GM21360 (cell line): Measurements from ENCODE around the gene GPATCH2.
A peak's percentile ranks its signal among the peaks of the same experiment; 100 is the strongest.
"Not testable (repeated sequence)": the region's sequence is repeated elsewhere in the genome, so short reads cannot be mapped to it uniquely, and the experiment has no call there.

Source experiments
- ATAC-seq: cut with Tn5 transposase; IDR thresholded peaks from one replicate; pipeline ENCODE4 v1.9.1; 2021; ENCODE audit warnings: mild to moderate bottlenecking, moderate library complexity; ENCODE audit not compliant: unreplicated experiment

GPATCH2 gene

DNA sequence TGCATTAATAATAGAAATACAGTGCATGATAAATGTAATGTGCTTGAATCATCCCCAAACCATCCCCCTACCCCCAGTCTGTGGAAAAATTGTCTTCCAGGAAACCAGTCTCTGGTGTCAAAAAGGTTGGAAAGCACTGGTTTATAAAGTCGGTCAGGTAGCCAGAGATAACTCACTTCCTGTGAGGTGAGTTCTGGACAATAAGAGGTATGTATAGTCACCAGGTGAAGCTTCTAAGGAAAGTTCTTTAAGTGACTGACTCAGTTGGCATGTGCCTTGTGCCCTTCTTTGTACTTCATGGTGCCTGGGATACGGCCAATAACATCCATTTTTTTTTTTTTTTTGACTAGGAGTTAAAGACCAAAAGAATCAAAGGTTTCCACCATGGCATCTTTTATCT, 103.7 kb downstream of the GPATCH2 start:
- ATAC-seq: no peak

DNA sequence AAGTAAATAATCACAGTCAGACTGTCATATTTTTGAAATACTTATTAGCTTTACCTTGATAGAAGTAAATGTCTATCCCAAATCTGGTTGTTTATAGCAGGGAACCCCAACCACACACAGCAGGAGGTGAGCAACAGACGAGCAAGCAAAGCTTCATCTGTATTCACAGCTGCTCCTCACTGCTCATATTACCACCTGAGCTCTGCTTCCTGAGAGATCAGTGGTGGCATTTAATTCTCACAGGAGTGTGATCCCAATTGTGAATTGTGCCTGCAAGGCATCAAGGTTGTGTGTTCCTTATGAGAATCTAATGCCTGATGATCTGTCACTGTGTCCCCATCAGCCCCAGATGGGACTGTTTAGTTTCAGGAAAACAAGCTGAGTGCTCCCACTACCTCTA, 104.3 kb downstream of the GPATCH2 start:
- ATAC-seq: no peak

DNA sequence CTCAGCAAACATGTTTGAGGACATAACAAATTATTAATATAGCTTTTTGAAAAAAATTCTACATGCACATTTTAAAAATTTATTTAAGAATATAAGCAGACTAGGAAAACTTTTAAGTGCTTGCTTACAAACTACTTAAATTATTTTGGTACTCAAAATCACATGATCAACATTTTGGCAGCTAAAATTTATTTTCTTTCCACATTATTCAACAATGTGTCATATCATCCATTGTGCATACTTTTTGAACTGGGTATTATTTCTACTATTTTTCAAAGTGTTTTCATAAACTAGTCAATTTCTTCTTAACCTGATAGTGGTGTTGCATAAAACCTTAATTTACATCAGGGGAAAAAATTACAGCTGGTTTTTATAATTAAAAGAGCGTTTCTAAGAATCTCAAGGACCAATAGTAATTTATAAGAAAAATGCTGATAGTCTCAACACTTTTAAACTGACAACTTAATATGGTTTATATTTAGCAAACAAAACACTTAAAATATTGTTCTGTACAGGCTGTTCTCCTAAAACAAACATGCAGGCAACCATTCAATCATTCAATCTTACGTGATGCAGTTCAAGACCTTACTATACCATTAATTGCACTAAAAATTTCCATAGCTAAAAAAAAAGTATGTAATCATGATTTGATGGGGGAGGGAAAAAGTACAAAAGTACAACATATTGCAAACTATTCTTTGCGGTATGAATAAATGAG, 105.0 kb downstream of the GPATCH2 start:
- no peak for ATAC-seq

DNA sequence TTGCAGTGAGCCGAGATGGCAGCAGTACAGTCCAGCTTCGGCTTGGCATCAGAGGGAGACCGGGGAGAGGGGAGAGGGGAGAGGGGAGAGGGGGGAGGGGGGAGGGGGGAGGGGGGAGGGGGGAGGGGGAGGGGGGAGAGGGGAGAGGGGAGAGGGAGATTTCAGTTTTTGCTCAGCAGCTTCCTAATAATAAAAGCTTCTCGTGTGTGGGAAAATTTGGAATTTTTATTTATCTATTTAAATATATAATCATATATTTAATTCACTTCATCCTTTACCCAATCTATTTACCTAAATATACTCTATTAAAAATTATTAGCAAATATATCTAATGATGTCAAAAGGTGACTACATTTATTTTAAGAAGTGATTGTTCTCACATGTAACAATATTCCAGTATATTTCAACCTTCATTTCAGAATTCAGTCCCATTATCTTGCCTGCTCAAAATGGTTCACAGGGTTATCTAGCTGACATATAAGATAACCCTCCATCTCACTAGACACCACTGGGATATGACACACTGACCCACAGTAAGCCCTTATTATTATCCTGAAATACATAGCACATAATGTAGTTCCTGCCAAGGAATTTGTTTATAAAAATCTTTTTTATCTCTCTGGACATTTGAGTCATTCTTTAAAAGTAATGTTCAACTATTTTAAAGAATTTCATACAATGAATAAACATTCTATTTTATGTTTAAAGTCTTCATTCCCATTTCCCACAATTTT, 105.9 kb downstream of the GPATCH2 start:
- ATAC-seq: no peak

DNA sequence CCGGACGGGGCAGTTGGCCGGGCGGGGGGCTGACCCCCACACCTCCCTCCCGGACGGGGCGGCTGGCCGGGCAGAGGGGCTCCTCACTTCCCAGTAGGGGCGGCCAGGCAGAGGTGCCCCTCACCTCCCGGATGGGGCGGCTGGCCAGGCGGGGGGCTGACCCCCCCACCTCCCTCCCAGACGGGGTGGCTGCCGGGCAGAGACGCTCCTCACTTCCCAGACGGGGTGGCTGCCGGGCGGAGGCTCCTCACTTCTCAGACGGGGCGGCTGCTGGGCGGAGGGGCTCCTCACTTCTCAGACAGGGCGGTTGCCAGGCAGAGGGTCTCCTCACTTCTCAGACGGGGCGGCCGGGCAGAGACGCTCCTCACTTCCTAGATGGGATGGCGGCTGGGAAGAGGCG, 107.0 kb downstream of the GPATCH2 start:
- ATAC-seq: not testable (repeated sequence)

DNA sequence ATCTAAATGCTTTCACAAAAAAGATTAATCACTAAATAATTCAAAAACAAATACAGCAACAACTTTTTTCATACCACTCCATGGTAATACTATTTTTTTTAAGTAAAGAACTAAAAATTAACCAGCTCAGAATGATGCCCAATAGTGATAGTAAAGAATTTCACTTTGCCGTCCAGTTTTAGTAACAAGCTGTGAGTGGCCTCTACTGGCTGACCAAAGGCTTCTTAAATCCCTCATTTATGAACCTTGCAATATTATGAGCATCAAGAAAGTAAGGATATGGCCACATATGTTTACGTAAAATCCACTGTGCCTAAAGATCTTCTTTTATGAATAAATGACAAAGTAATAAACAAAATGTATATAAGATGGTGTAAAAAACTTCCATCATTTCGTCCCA, 108.6 kb downstream of the GPATCH2 start:
- no peak for ATAC-seq

DNA sequence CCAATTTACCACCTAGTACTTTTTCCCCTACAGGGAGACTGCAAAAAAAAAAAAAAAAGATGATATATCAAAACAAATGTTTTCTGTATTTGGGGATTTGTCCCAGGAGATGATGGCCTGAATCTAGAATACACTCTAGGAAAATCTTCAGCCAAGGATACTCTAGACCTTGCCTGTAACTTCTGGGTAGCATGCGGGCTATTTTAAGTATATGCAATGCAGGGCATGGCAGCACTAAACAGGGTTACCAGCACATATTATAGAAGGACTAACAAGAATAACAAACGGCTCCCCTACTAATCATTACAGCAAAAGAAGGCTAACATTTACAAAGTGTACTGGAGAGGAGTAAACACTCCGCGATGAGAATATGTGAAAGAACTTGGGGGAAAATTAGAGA, 109.6 kb downstream of the GPATCH2 start:
- ATAC-seq: no peak

DNA sequence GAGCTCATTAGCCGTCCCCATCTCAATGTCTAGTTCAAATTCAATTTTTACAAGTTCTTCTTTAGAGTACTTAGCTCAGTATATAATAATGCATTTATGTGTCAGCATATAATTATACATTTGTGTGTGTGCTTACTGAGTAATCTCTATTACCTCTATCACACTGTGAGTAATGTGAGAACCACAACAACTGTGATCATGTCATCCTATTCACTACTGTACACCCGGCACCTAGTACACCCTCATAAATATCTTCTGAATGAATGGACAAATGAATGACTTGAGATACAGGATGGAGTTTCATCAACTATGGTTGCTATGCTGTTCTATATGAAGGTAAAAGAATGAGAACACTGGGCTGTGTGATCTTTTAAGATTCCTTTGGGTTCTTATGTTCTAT, 124.0 kb downstream of the GPATCH2 start:
- no peak for ATAC-seq

DNA sequence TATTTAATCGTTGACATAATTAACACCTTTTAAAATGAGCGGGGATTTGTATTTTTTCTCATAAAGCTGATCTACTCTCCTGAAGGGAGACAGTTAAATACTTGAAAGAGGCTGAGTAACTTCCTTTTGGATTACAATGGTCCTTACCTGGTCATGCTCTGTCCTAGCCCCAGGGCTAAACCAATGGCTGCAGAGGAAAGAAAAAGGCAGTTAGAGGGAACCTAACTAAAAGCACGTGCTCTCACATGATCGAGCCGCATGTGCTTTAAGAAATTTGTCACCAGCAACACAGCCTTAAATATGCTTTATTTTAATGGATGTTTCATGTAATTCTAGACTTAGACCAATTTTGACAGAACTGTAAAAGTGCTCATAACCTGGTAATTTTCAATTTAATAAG, 132.7 kb downstream of the GPATCH2 start:
- no peak for ATAC-seq

DNA sequence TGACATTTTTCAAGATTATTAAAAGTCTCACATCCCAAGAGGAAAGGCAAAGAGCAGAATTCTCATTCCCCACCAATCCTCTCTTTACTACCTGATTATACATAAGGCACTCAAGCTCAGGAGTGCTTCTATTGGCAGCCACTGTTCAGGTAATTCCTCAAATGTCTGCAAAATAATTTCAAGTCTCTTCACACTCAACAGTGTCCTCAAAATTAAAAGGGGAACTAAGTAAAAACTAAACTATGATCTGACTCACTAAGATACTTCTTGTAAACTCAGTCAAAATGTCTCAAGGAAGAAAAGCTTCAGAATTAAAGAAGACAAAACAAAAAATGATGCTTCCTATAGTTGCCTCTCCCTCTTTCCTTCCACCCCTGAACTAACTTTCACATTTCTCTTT, 135.6 kb downstream of the GPATCH2 start:
- ATAC-seq: peak; percentile 95

DNA sequence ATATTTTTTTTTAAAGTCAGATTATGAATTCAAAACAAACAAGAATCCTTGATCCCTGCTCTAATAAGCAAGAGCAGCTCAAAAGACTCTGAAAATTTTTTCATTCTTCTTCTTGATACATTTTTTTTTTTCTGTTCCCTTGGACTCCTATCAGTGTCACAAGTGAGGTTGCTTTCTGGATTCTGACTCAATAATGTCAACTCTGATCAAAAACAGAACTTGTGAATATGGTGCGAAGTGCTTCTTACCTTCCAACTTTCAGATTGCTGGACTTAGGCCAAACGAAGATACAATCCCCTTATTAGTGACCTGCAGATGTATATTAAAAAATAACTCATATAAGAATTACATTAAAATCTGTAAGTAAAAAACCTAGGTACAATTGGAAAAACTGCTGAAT, 136.1 kb downstream of the GPATCH2 start:
- ATAC-seq: peak; percentile 71

DNA sequence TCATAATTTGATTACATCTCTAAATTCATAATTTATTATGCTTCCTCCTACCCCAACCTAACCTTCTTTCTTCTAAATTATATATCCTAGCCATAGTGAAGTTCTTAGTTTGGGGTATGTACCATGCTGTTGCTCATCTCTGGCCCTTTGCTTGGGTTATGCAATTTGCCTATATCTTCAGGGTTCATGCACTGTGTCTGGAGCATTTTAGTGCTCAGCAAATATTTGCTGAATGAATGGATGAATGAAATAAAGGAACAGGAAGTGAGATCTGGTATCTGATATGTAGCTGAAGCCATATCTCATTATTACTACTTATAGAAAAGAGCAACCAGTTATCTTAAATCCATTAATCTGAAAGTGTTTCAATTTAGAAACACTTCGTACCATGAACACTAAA, 137.6 kb downstream of the GPATCH2 start:
- ATAC-seq: no peak

DNA sequence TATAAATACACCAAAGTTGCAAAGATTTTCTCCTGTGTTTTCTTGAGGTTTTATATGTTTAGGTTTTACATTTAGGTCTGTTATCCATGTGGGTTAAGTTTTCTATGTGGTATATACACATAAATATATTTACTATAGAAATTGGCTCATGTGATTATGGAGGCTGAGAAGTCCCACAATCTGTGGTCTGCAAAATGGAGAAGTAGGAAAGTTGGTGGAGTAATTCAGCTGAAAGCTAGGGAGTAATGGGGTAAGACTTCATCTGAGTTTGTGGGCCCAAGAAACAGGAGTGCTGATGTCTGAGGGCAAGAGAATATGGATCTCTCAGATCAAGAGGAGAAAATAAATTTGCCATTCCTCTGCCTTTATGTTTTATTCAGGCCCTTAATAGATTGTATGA, 146.0 kb downstream of the GPATCH2 start:
- ATAC-seq: no peak

DNA sequence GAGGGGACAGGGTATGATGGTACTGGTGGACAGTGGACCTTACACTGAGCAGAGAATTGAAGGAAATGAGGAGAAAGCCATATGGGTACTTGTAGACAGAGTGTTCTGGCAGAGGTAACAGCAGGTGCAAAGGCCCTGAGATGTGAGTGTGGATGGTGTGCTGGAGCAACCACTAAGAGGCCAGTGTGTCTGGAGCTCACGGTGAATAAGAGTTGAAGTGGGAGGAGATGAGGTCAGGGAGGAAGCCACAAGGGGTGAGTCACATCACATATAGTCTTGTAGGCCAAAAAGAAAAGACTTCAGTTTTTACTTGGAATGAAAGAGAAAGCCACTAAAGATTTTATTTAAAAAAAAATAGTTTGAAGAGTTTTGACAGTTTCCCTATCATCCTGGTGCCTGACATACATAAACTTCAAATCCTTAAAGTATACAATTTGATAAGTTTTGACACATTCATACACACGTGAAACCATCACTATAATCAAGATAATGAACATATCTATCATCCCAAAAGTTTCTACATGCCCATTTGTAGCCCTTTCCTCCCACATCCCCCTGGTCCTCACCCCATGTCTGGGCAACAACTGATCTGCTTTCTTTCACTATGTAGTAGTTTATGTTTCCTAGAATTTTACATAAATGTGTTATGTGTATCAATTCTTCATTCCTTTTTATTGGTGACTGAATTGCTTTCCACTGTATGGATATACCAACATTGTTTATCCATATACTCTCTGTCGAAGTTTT, 148.4 kb downstream of the GPATCH2 start:
- peak; percentile 99 for ATAC-seq

DNA sequence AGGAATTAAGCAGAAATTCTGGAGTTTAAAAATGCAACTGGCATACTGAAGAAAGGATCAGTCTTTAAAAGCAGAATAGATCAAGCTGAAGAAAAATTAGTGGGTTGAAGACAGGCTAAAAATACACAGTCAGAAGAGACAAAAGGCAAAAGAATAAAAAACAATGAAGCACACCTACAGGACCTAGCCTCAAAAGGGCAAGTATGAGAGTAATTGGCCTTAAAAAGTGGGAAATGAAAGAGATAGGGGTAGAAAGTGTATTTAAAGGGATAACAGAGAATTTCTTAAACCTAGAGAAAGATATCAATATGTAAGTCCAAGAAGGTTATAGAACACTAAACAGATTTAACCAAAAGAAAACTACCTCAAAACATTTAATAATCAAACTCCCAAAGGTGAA, 152.4 kb downstream of the GPATCH2 start:
- ATAC-seq: no peak

DNA sequence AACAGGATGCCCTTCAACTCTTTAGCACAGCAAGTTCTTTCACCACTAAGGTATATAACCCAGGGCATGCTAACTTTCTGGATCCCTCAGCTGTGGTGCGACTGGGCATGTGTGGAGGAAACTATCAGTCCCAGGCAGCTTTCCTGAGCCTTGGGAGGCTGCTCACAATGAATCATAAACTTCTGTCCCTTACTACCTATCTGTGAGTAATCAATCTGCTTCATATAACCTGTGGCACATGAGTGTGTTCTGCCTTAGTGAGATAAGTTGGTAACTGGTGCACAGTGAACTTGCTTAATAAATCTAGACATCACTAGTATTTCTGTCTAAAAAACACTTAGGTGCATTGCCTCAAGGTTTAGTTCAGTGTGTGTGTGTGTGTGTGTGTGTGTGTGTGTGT, 158.0 kb downstream of the GPATCH2 start:
- ATAC-seq: no peak

DNA sequence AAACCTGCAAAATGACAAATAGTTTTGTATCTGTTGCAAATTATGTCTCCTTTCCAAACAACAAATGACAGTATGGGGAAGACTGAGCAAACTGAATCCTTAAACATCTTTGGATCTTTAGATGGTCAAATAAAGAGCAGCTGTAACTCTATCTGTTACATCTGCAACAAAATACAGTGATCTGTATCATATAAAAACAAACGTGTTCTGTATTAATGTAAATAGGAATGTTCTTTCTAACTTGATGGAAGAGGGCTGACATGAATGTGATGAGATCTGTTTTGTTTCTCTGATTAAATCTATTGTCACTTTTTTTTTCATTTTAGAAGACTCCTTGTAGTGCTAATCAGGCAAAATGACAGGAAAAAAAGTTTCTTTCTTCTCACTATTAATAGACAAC, 159.5 kb downstream of the GPATCH2 start:
- ATAC-seq: no peak

DNA sequence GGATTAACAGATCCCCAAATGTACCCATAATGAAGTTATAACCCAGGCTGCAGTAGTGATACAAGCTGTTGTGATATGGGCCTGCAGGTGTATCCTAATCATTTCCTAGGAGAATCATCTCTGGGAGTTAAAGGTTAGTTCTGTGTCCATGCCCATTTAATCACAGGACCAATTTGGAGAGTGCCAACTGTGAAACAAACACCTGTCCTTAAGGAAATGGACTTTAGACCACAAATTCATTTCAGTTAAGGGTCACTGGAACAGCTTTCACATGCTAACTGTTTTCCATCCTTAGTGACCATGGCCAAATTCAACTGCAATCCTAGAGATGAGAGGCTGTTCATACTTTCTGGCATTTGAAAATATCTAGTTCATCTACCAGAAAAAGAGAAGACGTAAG, 160.9 kb downstream of the GPATCH2 start:
- ATAC-seq: no peak

DNA sequence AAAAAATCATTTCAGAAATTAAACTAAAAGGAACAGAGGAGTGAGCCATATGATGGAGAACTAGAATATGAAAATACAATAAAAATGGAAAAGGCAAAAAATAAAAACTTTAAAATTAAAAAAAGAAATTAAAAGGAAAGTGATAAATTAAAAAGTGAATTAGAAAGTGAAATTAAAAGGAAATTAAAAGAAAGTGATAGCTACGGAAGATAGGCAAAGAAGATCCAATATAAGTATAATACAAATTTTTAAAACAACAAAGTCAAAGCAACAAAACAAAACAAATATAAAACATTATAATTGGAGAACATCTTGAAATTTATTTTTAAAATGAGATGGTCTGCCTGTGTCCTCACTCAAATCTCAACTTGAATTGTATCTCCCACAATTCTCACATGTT, 165.8 kb downstream of the GPATCH2 start:
- no peak for ATAC-seq

DNA sequence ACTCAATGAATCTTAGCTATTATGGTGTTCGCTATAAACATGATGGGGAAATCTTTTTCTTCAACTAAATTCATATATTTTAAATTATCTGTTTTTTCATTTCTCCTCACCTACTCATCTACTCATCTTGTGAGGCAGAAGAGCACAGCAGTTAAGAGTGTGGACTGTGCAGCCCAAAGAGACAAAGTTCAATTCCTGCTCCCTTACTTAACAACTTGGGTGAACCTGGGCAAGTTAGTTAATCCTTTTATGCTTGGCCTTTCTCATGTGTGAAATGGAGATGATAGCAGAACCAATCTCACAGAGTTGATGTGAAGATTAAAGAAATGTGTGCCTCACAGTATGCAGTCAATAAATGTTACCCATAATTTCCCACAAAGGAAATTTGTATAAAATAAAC, 168.2 kb downstream of the GPATCH2 start:
- no peak for ATAC-seq

DNA sequence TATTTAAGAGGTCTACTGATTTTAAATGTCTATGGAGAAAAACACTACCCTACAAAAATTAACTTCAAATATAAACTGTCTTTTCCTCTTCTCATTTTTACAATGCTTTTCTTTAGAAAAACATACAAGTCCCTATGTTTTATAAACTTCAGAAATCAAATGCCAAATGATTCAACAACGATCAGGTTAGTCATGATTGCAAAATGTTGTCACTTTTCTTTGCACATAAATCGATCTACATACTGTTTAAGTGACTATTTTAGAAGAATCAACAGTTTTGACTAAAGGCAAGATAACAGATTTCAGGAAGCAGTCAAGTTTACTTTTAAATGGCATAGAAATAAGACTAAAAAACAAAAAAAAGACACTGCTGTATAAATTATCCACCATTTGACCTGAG, 168.7 kb downstream of the GPATCH2 start:
- ATAC-seq: no peak

DNA sequence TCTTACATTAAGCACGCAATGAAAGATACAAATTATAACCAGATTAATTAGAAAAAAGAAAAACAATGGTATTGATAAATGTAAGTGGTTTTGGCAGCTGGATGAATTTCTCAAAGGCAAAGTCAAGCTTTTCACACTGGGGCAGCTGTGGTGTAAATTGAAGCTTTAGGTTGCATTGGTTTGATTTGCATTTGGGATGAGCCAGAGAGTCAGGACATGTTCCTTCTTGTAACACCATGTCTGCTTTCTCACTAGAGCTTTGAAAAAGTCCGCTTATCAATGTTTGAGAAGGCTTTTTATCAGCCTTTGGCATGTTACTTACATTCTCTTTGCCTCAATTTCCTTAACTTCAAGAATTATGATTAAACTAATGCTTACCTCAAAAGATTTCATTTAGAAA, 173.9 kb downstream of the GPATCH2 start:
- no peak for ATAC-seq
